OCI-LY7 (cell line): ENCODE data around the gene BMAL1. TPM values are rescaled to one million over a fixed set of nuclear protein-coding genes. Genes with fewer than 3 reads are reported as not detected.
"Not testable (repeated sequence)": the region's sequence is repeated elsewhere in the genome, so short reads cannot be mapped to it uniquely, and the experiment has no call there.

Experiments used
- BruUV-seq: library from RNA; stranded (reverse); fragments of 400-500 nt; replicated peaks from 2 replicates; lab custom pipeline; 2021; lab: Mats Ljungman, UMichigan
- CTCF ChIA-PET: fragments of 300-600 bp; sonication (Branson Sonifier 250); formaldehyde crosslinking; loops from one replicate; lab custom pipeline; 2022; ENCODE audit warnings: antibody characterized with exemption; ENCODE audit not compliant: unreplicated experiment; lab: Charles Lee
- POLR2A ChIA-PET: fragments of 300-600 bp; sonication (Branson Sonifier 250); formaldehyde crosslinking; loops from one replicate; lab custom pipeline; 2022; ENCODE audit warnings: antibody characterized with exemption; lab: Charles Lee
- DNase-seq: peaks from one replicate; pipeline ENCODE4 v3.0.0-alpha.2; 2015; ENCODE audit warnings: low spot score
- H2AFZ ChIP-seq: fragments of 200-600 bp; sonication (generic), shearing (Covaris generic); 2 replicates; pipeline ENCODE4 v1.6.1; 2014; ENCODE audit warnings: mild to moderate bottlenecking, antibody characterized with exemption, low read length, moderate library complexity
- H3K27ac ChIP-seq: fragments of 200-600 bp; sonication (generic); 2 replicates; pipeline ENCODE4 v1.5.1; 2014; ENCODE audit warnings: mixed run types, low read depth, mild to moderate bottlenecking, moderate library complexity, low read length, inconsistent platforms; ENCODE audit not compliant: poor library complexity, severe bottlenecking
- H3K36me3 ChIP-seq: fragments of 200-600 bp; sonication (generic); 2 replicates; pipeline ENCODE4 v1.6.1; 2014; ENCODE audit warnings: mild to moderate bottlenecking, antibody characterized with exemption, low read length, moderate library complexity, mixed read lengths; ENCODE audit not compliant: insufficient read depth
- H3K4me1 ChIP-seq: fragments of 200-600 bp; sonication (generic); 2 replicates; pipeline ENCODE4 v1.5.1; 2014; ENCODE audit warnings: mild to moderate bottlenecking, low read length; ENCODE audit not compliant: insufficient read depth, poor library complexity, severe bottlenecking
- H3K4me2 ChIP-seq: fragments of 200-600 bp; sonication (generic); 2 replicates; pipeline ENCODE4 v1.6.1; 2014; ENCODE audit warnings: mild to moderate bottlenecking, low read length
- H3K4me3 ChIP-seq: fragments of 200-600 bp; sonication (generic); 2 replicates; pipeline ENCODE4 v1.5.1; 2014; ENCODE audit warnings: mild to moderate bottlenecking, low read depth, low read length; ENCODE audit not compliant: poor library complexity, severe bottlenecking
- H3K79me2 ChIP-seq: fragments of 200-600 bp; sonication (generic); 2 replicates; pipeline ENCODE4 v1.6.1; 2016; ENCODE audit warnings: low read depth, mild to moderate bottlenecking, low read length, moderate library complexity, mixed read lengths; ENCODE audit not compliant: insufficient read depth
- H3K9me2 ChIP-seq: fragments of 200-600 bp; sonication (generic); 2 replicates; pipeline ENCODE4 v1.6.1; 2016; ENCODE audit warnings: mild to moderate bottlenecking, low read length, mixed read lengths; ENCODE audit not compliant: insufficient read depth
- H3K9me3 ChIP-seq: fragments of 200-600 bp; sonication (generic); 2 replicates; pipeline ENCODE4 v1.6.1; 2014; ENCODE audit warnings: mild to moderate bottlenecking, mixed run types, low read length, mixed read lengths
- H4K20me1 ChIP-seq: fragments of 200-600 bp; sonication (generic); 2 replicates; pipeline ENCODE4 v1.6.1; 2014; ENCODE audit warnings: mild to moderate bottlenecking, antibody characterized with exemption, low read length, moderate library complexity, mixed read lengths; ENCODE audit not compliant: insufficient read depth
- EZH2phosphoT487 ChIP-seq: fragments of 200-600 bp; sonication (generic); IDR thresholded peaks from 2 replicates; pipeline ENCODE4 v1.6.1; 2018; ENCODE audit warnings: low read depth, borderline replicate concordance, mild to moderate bottlenecking, mixed run types, antibody characterized with exemption, low read length, moderate library complexity, mixed read lengths
- intact Hi-C: fragments of 100-400 bp; cut with micrococcal nuclease; formaldehyde crosslinking; loops from one replicate; pipeline ENCODE4 v1.10.0; 2022; ENCODE audit not compliant: unreplicated experiment
- total RNA-seq, 2 experiments: library from RNA; depleted of rRNA in 1 of 2; stranded (reverse); fragments of >200 nt in 1 of 2; shearing (Covaris generic) in 1 of 2; gene quantifications; 2 replicates each; pipeline ENCODE4 v1.2.3, GENCODE V29; 2014 to 2022
- TF ChIP-seq, protein P1 (sequence below): fragments of 200-600 bp; sonication (generic); conservative IDR thresholded peaks from 2 replicates; pipeline ENCODE4 v1.5.1; 2014; ENCODE audit warnings: mild to moderate bottlenecking, antibody characterized with exemption, low read length, moderate library complexity, mixed read lengths

BMAL1 gene
- total RNA-seq, 2 experiments from 2014 or later: not detected

DNA sequence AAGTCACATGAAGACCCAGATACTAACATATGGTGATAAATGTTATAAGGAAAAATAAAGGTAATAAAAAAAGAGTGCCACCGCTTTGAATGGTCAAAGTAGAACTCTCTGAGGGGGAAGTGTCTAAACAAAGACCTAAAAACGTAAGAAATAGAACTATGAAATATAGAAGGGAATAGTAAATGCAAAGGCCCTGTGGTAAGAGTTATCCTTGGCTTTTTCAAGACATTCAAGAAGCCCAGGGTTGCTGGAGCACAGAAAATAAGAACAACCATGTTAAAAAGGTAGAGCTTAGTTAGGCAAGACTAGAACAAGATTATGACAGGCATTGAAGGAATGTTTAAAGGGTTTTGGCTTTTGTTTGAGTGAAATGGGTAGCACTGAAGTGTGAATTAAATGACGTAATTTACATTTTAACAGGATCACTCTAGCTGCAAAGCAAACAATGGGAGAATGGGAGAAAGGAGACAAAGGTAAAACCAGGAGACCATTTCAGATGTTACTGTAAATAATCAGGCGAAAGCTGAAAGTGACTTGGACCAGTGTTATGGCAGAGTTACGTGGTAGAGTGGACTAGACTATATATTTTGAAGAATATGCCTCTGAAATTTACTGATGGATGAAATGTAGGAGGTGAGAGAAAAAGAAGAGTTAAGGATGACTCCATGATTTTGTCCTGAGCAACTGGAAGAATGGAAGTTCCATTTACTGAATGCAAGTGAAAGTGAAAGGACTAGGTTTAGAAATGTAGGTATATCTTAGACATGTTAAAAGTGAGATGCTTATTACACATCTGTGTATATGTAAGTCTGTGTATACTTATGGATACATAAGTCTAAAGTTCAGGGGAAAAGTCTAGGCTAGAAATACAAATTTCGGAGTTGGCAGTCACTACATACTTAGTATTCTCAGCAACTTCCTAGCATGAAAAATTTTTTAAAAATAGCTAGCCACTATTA, 156.9 kb downstream of the BMAL1 start:
- H3K27ac ChIP-seq: no peak overlapping the region
- no peaks in the 10 kb centered on the region for H3K4me1 ChIP-seq
- intact Hi-C loops: no loop called here
- no TSS peak for BruUV-seq
- H3K9me3 ChIP-seq: no peaks in the 10 kb centered on the region
- ChIA-PET CTCF (no interaction called here), POLR2A (no interaction called here)
- DNase-seq: no peak
- no peak overlapping the region for H2AFZ ChIP-seq
- no peaks in the 10 kb centered on the region for H3K9me2 ChIP-seq
- H3K4me2 ChIP-seq: no peak overlapping the region
- H4K20me1 ChIP-seq: no peaks in the 10 kb centered on the region
- TF ChIP-seq, protein P1, sequence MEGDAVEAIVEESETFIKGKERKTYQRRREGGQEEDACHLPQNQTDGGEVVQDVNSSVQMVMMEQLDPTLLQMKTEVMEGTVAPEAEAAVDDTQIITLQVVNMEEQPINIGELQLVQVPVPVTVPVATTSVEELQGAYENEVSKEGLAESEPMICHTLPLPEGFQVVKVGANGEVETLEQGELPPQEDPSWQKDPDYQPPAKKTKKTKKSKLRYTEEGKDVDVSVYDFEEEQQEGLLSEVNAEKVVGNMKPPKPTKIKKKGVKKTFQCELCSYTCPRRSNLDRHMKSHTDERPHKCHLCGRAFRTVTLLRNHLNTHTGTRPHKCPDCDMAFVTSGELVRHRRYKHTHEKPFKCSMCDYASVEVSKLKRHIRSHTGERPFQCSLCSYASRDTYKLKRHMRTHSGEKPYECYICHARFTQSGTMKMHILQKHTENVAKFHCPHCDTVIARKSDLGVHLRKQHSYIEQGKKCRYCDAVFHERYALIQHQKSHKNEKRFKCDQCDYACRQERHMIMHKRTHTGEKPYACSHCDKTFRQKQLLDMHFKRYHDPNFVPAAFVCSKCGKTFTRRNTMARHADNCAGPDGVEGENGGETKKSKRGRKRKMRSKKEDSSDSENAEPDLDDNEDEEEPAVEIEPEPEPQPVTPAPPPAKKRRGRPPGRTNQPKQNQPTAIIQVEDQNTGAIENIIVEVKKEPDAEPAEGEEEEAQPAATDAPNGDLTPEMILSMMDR: no peak
- no peak for TF ChIP-seq EZH2phosphoT487
- H3K36me3 ChIP-seq: no peaks in the 10 kb centered on the region
- H3K79me2 ChIP-seq: no peaks in the 10 kb centered on the region
- no peak overlapping the region for H3K4me3 ChIP-seq

DNA sequence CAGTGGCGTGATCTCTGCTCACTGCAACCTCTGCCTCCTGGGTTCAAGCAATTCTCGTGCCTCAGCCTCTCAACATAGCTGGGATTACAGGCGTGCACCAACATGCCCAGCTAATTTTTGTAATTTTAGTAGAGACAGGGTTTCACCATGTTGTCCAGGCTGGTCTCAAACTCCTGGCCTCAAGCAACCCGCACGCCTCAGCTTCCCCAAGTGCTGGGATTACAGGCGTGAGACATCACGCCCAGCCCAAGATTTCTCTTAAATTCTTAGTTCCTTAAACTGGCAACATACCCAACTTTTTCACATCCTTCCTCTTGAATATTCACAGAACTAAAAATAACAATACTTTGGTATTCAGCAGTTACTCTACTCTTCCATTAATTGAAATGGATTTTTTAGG, 159.2 kb downstream of the BMAL1 start:
- H3K4me3 ChIP-seq, H3K9me2 ChIP-seq, H3K9me3 ChIP-seq, H3K4me2 ChIP-seq, H3K4me1 ChIP-seq, H2AFZ ChIP-seq, H3K79me2 ChIP-seq, intact Hi-C loops, H3K36me3 ChIP-seq, CTCF ChIA-PET, H4K20me1 ChIP-seq, DNase-seq, H3K27ac ChIP-seq, BruUV-seq: not testable (repeated sequence)
- POLR2A ChIA-PET: interaction anchor here (0.5 to 1.5 kb wide), 2 partner anchors 9 to 377 kb away, joined by 3 read pairs; no protein-coding TSS in a partner anchor

Other genes starting within 250 kb of the BMAL1 start
- 23.7 and 25.0 TPM in 2 replicates for gene BTBD10, start 185.4 kb downstream of the BMAL1 start, total RNA-seq (2014; rRNA removed; shearing (Covaris generic))
- gene BTBD10, start 185.4 kb downstream of the BMAL1 start, total RNA-seq (2022): 21.3 and 23.0 TPM in 2 replicates
- gene PTH, start 218.2 kb downstream of the BMAL1 start, total RNA-seq (2014; rRNA removed; shearing (Covaris generic)): not detected in 2 replicates
- not detected in 2 replicates for gene PTH, start 218.2 kb downstream of the BMAL1 start, total RNA-seq (2022)